ENCODE results near the gene CLEC19A.
"Not testable (repeated sequence)": the region's sequence is repeated elsewhere in the genome, so short reads cannot be mapped to it uniquely, and the experiment has no call there.

The CLEC19A gene

DNA sequence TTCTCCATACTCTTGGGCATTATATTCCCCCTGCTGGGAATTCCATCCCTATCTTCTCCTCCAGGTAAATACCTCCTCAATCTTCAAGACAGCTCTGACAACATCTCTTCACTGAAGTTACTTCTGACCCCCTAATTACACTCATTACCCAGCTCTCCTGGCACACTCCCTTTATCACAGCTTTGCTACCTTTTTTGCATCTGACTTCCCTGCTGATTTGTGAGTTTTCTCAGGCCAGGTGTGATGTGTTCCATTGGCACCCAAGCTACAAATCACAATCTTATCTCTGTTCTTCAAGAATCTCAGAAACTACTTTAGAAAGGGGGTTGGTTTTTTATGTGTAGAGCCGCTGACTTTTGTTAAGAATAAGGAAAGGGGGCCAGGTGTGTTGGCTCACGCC is 14.0 kb downstream of the CLEC19A start:
- Histone ChIP-seq H3K36me3 (ENCODE audit: control insufficient read depth in 2 of 2, insufficient read depth in 2 of 2, low read length in 2 of 2) (no peaks in the 10 kb centered on the region), H3K9ac (ENCODE audit: low read length in 2 of 2) (no peak overlapping the region), H3K27ac (ENCODE audit: low read length) (no peak overlapping the region), H3K4me1 (ENCODE audit: control insufficient read depth, insufficient read depth, low read length) (no peaks in the 10 kb centered on the region), H3K9me3 (ENCODE audit: control insufficient read depth in 2 of 2, low read length in 2 of 2) (no peaks in the 10 kb centered on the region), H3K27me3 (ENCODE audit: control insufficient read depth in 1 of 2, insufficient read depth in 2 of 2, low read length in 2 of 2) (no peaks in the 10 kb centered on the region), H3K4me3 (ENCODE audit: low read length in 2 of 2) (no peak overlapping the region)

DNA sequence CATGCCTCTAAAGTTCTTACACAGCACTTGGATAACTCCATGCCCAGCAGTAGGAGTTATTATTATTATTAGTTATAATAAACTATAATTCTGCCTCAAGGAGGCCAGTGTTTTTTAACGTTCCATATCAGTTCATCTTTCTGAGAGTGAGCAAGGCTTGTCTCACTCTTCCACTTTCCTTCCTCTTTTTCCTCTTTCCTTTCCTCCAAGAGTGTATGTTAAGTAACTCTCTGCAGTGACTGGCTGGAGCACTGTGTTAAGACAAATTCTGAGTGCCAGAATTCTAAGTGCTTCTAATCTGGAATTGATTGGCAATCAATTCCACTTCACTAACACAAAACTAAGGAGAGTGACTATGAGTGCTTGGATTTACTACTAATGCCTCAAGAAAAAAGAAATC is 16.4 kb downstream of the CLEC19A start:
- Histone ChIP-seq H3K9ac (ENCODE audit: low read length in 2 of 2) (no peak overlapping the region), H3K9me3 (ENCODE audit: control insufficient read depth in 2 of 2, low read length in 2 of 2) (no peaks in the 10 kb centered on the region), H3K4me3 (ENCODE audit: low read length in 2 of 2) (no peak overlapping the region), H3K4me1 (ENCODE audit: control insufficient read depth, insufficient read depth, low read length) (no peaks in the 10 kb centered on the region), H3K36me3 (ENCODE audit: control insufficient read depth in 2 of 2, insufficient read depth in 2 of 2, low read length in 2 of 2) (no peaks in the 10 kb centered on the region), H3K27me3 (ENCODE audit: control insufficient read depth in 1 of 2, insufficient read depth in 2 of 2, low read length in 2 of 2) (no peaks in the 10 kb centered on the region), H3K27ac (ENCODE audit: low read length) (no peak overlapping the region)

DNA sequence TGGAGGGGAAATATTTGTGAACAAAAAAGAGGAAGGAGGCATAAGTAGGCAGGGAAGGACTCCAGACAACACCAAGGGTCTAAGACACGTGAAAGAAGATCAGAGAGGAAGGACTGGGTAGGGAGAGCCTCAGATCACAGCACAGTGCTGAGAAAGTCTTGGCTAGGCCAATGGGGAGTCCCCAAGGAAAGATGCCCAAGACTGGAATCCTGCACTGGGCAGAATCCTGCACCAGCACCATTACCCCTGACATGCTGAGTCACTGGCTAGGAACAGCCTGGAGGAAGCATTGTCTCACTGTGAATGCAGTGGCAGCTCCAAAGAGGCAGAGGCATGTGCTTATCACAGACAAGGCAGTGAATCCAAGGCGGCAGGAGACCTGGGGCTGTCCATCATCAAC is 19.2 kb downstream of the CLEC19A start:
- no peak overlapping the region for H3K27ac ChIP-seq (ENCODE audit: low read length)
- H3K36me3 ChIP-seq (ENCODE audit: control insufficient read depth in 2 of 2, insufficient read depth in 2 of 2, low read length in 2 of 2) = no peaks in the 10 kb centered on the region

DNA sequence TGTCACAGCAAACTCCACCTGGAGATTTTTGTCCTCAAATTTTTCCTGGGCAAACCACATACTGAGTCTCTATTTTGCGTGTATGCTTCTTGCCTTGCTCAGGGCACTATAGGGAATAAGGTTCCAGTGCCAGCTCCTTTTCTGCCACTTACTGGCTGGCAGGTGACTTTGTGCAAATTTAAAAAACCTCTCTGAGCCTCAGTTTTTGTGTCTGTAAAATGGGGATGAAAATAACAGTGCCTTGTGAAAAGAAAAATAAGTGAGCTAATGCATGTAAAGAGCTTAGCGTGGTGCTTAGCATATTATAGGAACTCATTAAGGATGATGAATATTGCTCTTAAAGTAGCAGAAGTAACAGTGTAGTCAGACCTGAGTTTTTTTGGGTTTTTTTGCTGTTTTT is 19.9 kb downstream of the CLEC19A start:
- Histone ChIP-seq H3K4me1 (ENCODE audit: control insufficient read depth, insufficient read depth, low read length) (no peaks in the 10 kb centered on the region), H3K27me3 (ENCODE audit: control insufficient read depth in 1 of 2, insufficient read depth in 2 of 2, low read length in 2 of 2) (no peaks in the 10 kb centered on the region), H3K4me3 (ENCODE audit: low read length in 2 of 2) (no peak overlapping the region), H3K9me3 (ENCODE audit: control insufficient read depth in 2 of 2, low read length in 2 of 2) (no peaks in the 10 kb centered on the region), H3K27ac (ENCODE audit: low read length) (no peak overlapping the region), H3K9ac (ENCODE audit: low read length in 2 of 2) (no peak overlapping the region), H3K36me3 (ENCODE audit: control insufficient read depth in 2 of 2, insufficient read depth in 2 of 2, low read length in 2 of 2) (no peaks in the 10 kb centered on the region)

More for the DNA sequence above, 19.2 kb downstream of the CLEC19A start:
- no peak overlapping the region for H3K4me3 ChIP-seq (ENCODE audit: low read length in 2 of 2)
- H3K4me1 ChIP-seq (ENCODE audit: control insufficient read depth, insufficient read depth, low read length) = no peaks in the 10 kb centered on the region
- H3K9ac ChIP-seq (ENCODE audit: low read length in 2 of 2) = no peak overlapping the region
- no peaks in the 10 kb centered on the region for H3K27me3 ChIP-seq (ENCODE audit: control insufficient read depth in 1 of 2, insufficient read depth in 2 of 2, low read length in 2 of 2)
- no peaks in the 10 kb centered on the region for H3K9me3 ChIP-seq (ENCODE audit: control insufficient read depth in 2 of 2, low read length in 2 of 2)

DNA sequence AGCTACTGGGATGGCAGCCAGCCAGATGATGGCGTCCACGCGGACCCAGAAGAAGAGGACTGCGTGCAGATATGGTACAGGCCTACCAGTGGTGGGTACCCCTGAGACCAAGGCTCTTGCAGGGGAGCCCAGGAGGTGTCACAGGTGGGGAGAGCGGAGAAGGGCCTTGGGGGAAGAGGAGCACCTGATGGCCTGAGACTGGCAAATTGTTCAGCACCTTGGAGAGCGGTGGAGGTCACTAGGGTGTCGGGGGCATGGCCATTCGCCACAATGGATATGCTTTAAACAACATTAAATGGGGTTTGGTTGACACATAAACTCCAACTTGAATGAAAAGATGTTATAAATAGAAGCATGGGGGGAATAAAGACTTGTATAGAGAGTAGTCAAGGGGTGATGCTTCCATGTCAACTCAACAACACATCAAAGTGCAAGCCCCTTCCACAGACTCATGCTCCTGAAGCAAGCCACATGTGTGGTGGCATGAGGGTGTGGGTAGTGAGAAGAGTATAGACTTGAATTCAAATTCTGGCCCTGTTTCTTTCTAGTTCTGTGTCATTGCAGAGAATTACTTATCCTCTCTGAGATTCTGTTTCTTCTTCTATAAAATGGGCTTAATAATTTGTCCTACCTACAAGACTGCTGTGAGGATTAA is 22.2 kb downstream of the CLEC19A start:
- H3K4me1 ChIP-seq (ENCODE audit: control insufficient read depth, insufficient read depth, low read length) = no peaks in the 10 kb centered on the region
- no peaks in the 10 kb centered on the region for H3K36me3 ChIP-seq (ENCODE audit: control insufficient read depth in 2 of 2, insufficient read depth in 2 of 2, low read length in 2 of 2)
- H3K4me3 ChIP-seq (ENCODE audit: low read length in 2 of 2) = no peak overlapping the region
- H3K9ac ChIP-seq (ENCODE audit: low read length in 2 of 2) = no peak overlapping the region
- H3K27ac ChIP-seq (ENCODE audit: low read length) = no peak overlapping the region
- no peaks in the 10 kb centered on the region for H3K9me3 ChIP-seq (ENCODE audit: control insufficient read depth in 2 of 2, low read length in 2 of 2)
- no peaks in the 10 kb centered on the region for H3K27me3 ChIP-seq (ENCODE audit: control insufficient read depth in 1 of 2, insufficient read depth in 2 of 2, low read length in 2 of 2)

DNA sequence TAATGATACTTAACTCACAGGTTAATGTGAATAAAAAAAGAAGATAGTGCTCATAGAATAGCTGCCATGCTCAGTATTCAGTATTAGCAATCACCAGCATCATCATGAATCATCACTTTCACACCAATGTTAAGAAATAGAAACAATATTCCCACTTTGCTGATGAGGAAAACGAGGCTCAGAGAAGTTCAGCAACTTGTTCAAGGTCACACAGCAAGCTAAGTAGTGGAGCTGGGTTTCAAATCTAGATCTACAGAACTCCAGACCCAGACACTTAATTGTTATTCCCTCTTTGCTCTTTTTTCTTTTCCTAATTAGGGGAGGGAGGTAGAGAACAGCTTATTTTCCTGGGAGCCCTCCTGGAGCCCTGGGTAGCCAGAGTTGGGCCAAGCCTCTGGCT is 22.9 kb downstream of the CLEC19A start:
- Histone ChIP-seq H3K27me3 (ENCODE audit: control insufficient read depth in 1 of 2, insufficient read depth in 2 of 2, low read length in 2 of 2) (no peaks in the 10 kb centered on the region), H3K36me3 (ENCODE audit: control insufficient read depth in 2 of 2, insufficient read depth in 2 of 2, low read length in 2 of 2) (no peaks in the 10 kb centered on the region), H3K4me1 (ENCODE audit: control insufficient read depth, insufficient read depth, low read length) (no peaks in the 10 kb centered on the region), H3K9me3 (ENCODE audit: control insufficient read depth in 2 of 2, low read length in 2 of 2) (no peaks in the 10 kb centered on the region), H3K27ac (ENCODE audit: low read length) (no peak overlapping the region), H3K9ac (ENCODE audit: low read length in 2 of 2) (no peak overlapping the region), H3K4me3 (ENCODE audit: low read length in 2 of 2) (no peak overlapping the region)

DNA sequence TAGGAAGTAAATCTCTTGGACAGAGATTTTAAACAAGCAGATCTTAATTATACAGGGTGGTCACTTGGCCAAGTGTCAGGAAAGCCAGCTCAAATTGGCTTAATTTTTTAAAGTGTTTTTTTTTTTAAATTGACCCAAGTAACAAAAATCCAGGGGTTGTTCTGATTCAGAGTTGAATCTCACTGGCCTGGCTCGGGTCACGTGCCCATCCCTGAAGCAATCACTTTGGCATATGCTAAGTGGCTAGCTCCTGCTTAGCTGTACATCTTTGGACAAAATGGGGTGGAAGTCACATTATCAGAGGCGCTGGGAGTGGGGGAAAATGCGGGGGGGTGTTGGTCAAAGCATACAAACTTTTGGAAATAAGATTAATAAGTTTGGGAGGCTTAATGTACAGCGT is 23.6 kb downstream of the CLEC19A start:
- H3K4me3 ChIP-seq (ENCODE audit: low read length in 2 of 2) = no peak overlapping the region
- H3K27ac ChIP-seq (ENCODE audit: low read length) = no peak overlapping the region
- H3K9me3 ChIP-seq (ENCODE audit: control insufficient read depth in 2 of 2, low read length in 2 of 2) = no peaks in the 10 kb centered on the region
- no peaks in the 10 kb centered on the region for H3K27me3 ChIP-seq (ENCODE audit: control insufficient read depth in 1 of 2, insufficient read depth in 2 of 2, low read length in 2 of 2)
- H3K4me1 ChIP-seq (ENCODE audit: control insufficient read depth, insufficient read depth, low read length) = no peaks in the 10 kb centered on the region
- no peak overlapping the region for H3K9ac ChIP-seq (ENCODE audit: low read length in 2 of 2)
- H3K36me3 ChIP-seq (ENCODE audit: control insufficient read depth in 2 of 2, insufficient read depth in 2 of 2, low read length in 2 of 2) = no peaks in the 10 kb centered on the region

DNA sequence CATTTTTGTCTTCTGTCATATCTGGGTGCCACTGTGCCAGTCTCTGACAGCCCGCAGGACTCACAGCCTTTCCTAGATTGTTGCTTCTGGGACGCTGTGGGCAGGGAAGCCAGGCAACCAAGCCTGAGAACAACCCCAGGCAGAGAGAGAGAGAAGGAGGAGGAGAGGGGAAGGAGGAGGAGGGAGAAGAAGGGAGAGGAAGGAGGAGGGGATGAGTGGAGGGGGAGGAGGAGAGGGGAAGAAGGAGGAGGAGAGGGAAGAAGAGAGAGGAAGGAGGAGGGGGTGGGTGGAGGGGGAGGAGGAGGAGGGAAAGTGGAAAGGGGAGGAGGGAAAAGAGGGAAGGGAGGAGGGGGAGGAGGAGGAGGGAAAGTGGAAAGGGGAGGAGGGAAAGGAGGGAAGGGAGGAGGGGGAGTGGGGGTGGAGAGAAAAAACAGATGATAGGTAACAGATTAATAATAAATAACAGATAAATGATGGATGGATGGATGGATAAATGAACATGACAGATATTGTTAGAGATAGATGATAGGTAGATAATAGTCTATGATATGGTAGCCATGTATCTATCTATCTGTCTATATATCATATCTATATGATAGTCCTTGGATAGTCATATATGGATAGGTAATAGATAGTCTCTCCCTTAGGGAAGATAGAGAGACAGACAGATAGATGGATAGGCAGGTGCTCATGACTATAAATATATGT is 29.3 kb downstream of the CLEC19A start:
- Histone ChIP-seq H3K9me3 (ENCODE audit: control insufficient read depth in 2 of 2, low read length in 2 of 2) (no peaks in the 10 kb centered on the region), H3K27ac (ENCODE audit: low read length) (no peak overlapping the region), H3K9ac (ENCODE audit: low read length in 2 of 2) (no peak overlapping the region), H3K36me3 (ENCODE audit: control insufficient read depth in 2 of 2, insufficient read depth in 2 of 2, low read length in 2 of 2) (no peaks in the 10 kb centered on the region), H3K4me1 (ENCODE audit: control insufficient read depth, insufficient read depth, low read length) (no peaks in the 10 kb centered on the region), H3K4me3 (ENCODE audit: low read length in 2 of 2) (no peak overlapping the region), H3K27me3 (ENCODE audit: control insufficient read depth in 1 of 2, insufficient read depth in 2 of 2, low read length in 2 of 2) (no peaks in the 10 kb centered on the region)

DNA sequence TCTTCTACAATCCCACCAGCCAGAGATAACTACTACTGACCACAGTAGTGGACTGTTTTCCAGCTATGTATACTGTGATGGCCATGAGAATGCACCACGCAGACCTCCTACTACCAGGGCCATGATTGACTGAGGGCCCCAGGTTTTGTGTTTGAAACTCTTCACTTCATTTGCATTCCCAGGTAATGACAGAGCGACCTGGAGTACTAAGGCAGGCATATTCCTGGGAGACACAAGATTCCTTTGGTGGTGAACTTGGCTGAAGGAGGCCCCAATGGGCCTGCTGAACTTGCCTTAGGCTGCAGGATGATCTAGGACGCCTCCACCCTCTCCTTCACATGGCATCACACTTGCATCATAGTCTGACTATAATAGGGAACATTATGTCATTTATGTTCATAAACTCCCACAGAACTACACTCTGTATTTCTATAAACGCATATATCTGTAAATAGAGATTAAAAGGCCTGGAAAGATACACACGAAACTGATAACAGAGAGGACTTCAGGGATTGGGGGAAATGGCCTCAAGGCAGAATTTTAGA is 30.4 kb downstream of the CLEC19A start:
- no peak overlapping the region for H3K4me3 ChIP-seq (ENCODE audit: low read length in 2 of 2)
- H3K4me1 ChIP-seq (ENCODE audit: control insufficient read depth, insufficient read depth, low read length) = no peaks in the 10 kb centered on the region
- no peak overlapping the region for H3K9ac ChIP-seq (ENCODE audit: low read length in 2 of 2)
- H3K27ac ChIP-seq (ENCODE audit: low read length) = no peak overlapping the region
- H3K36me3 ChIP-seq (ENCODE audit: control insufficient read depth in 2 of 2, insufficient read depth in 2 of 2, low read length in 2 of 2) = no peaks in the 10 kb centered on the region
- no peaks in the 10 kb centered on the region for H3K9me3 ChIP-seq (ENCODE audit: control insufficient read depth in 2 of 2, low read length in 2 of 2)
- no peaks in the 10 kb centered on the region for H3K27me3 ChIP-seq (ENCODE audit: control insufficient read depth in 1 of 2, insufficient read depth in 2 of 2, low read length in 2 of 2)

DNA sequence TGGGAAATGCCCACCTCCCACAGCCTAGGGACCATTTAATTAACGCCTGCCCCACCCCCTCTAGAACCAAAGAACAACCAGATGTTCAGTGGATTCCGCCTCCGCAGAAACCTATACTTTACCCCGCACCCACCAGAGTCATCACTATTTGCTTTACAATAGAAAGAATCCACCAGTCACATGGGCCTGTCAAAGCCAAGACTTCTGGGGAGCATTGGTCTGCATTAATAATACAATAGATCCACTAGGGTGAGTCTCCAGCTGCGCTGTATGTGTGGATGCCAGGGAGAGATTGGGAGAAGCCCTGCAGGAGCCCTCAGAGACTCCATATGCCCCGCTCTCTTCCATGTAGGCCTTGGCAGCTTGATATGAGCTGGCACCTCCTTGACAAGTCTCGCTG is 31.3 kb downstream of the CLEC19A start:
- H3K4me3 ChIP-seq (ENCODE audit: low read length in 2 of 2) = no peak overlapping the region
- no peaks in the 10 kb centered on the region for H3K36me3 ChIP-seq (ENCODE audit: control insufficient read depth in 2 of 2, insufficient read depth in 2 of 2, low read length in 2 of 2)
- peaks cover 0 to 1% of the 10 kb centered on the region in 2 donors for H3K9me3 ChIP-seq (ENCODE audit: control insufficient read depth in 2 of 2, low read length in 2 of 2)
- no peak overlapping the region for H3K27ac ChIP-seq (ENCODE audit: low read length)
- H3K27me3 ChIP-seq (ENCODE audit: control insufficient read depth in 1 of 2, insufficient read depth in 2 of 2, low read length in 2 of 2) = no peaks in the 10 kb centered on the region
- H3K9ac ChIP-seq (ENCODE audit: low read length in 2 of 2) = no peak overlapping the region
- H3K4me1 ChIP-seq (ENCODE audit: control insufficient read depth, insufficient read depth, low read length) = no peaks in the 10 kb centered on the region

DNA sequence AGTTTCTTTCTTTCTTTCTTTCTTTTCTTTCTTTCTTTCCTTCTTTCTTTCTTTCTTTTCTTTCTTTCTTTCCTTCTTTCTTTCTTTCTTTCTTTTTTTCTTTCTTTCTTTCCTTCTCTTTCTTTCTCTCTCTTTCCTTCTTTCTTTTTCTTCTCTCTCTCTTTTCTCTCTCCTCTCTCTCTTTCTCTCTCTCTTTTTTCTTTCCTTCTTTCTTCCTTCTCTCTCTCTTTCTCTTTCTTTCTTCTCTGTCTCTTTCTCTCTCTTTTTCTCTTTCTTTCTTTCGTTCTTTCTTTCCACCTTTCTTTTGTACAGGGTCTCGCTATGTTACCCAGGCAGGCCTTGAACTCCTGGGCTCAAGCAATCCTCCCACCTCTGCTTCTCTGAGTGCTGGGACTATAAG is 35.7 kb downstream of the CLEC19A start:
- H3K27ac ChIP-seq (ENCODE audit: low read length); H3K4me1 ChIP-seq (ENCODE audit: control insufficient read depth, insufficient read depth, low read length); H3K27me3 ChIP-seq (ENCODE audit: control insufficient read depth in 1 of 2, insufficient read depth in 2 of 2, low read length in 2 of 2); H3K4me3 ChIP-seq (ENCODE audit: low read length in 2 of 2); H3K9ac ChIP-seq (ENCODE audit: low read length in 2 of 2); H3K36me3 ChIP-seq (ENCODE audit: control insufficient read depth in 2 of 2, insufficient read depth in 2 of 2, low read length in 2 of 2); H3K9me3 ChIP-seq (ENCODE audit: control insufficient read depth in 2 of 2, low read length in 2 of 2): not testable (repeated sequence)
